Left kidney (tissue), 8 donors: ENCODE results near the gene HLCS. TPM values are rescaled to one million over a fixed set of nuclear protein-coding genes. Genes with fewer than 3 reads are reported as not detected.
A peak's percentile ranks its signal among the peaks of the same experiment; 100 is the strongest.
"Not testable (repeated sequence)": the region's sequence is repeated elsewhere in the genome, so short reads cannot be mapped to it uniquely, and the experiment has no call there.

ENCODE experiments used
- DNase-seq: peaks from one replicate; pipeline ENCODE4 v3.0.0-alpha.2; 2013
- long read RNA-seq, 8 donors: transcript quantifications; one replicate each; lab custom pipeline, GENCODE V29; 2026
- polyA plus RNA-seq: library from polyadenylated mRNA; unstranded; fragments of 120-200 nt; gene quantifications from one replicate; pipeline ENCODE4 v1.2.1, GENCODE V29; 2013; ENCODE audit not compliant: insufficient read length

HLCS gene
- polyA plus RNA-seq = 18.0 TPM
- long read RNA-seq, donor 1, partial matches to known transcripts = 0 of 1 reads
- long read RNA-seq, donor 1, other reads (novel, unspliced or antisense) = 0 of 1 reads
- long read RNA-seq, donor 2 = 0 reads
- long read RNA-seq, donor 3 = 0 reads
- long read RNA-seq, donor 4 = 0 reads
- long read RNA-seq, donor 5 = 0 reads
- long read RNA-seq, donor 6, partial matches to known transcripts = 0 of 1 reads
- long read RNA-seq, donor 6, other reads (novel, unspliced or antisense) = 0 of 1 reads
- long read RNA-seq, donor 7 = 0 reads
- long read RNA-seq, donor 8 = 0 reads

- DNase-seq = no peak
Measured at GRCh38 chr21:36966066-36966820, at the start of gene HLCS. TSS of gene HLCS (minus strand) at chr21:36966669. CDS start at chr21:36966638, 31 bp downstream.

GRCh38 chr21:37009740-37010341 lies 43.4 kb upstream of the HLCS start:
- peak; percentile 83 for DNase-seq

GRCh38 chr21:37008724-37009123 lies 42.3 kb upstream of the HLCS start:
- DNase-seq = no peak

- DNase-seq = peak; percentile 31
Measured at GRCh38 chr21:37006486-37007291, 40.2 kb upstream of the HLCS start, which contains the start of gene RIPPLY3. TSS of gene RIPPLY3 (plus strand) at chr21:37006702. CDS start at chr21:37006773, 71 bp downstream.

GRCh38 chr21:37005548-37006485 lies 39.3 kb upstream of the HLCS start:
- DNase-seq = no peak

- DNase-seq = not testable (repeated sequence)
Measured at GRCh38 chr21:37003917-37004316, 37.4 kb upstream of the HLCS start.

GRCh38 chr21:37002851-37003250 lies 36.4 kb upstream of the HLCS start:
- not testable (repeated sequence) for DNase-seq

GRCh38 chr21:37001441-37001840 lies 35.0 kb upstream of the HLCS start:
- DNase-seq = peak; percentile 26

- DNase-seq = no peak
Measured at GRCh38 chr21:37000381-37000780, 33.9 kb upstream of the HLCS start.

GRCh38 chr21:36999131-36999898 lies 32.8 kb upstream of the HLCS start:
- no peak for DNase-seq

GRCh38 chr21:36995285-36995684 lies 28.8 kb upstream of the HLCS start:
- not testable (repeated sequence) for DNase-seq

- peak; percentile 18 for DNase-seq
Measured at GRCh38 chr21:36994501-36995158, 28.2 kb upstream of the HLCS start.

GRCh38 chr21:36992671-36993070 lies 26.2 kb upstream of the HLCS start:
- DNase-seq = no peak

- no peak for DNase-seq
Measured at GRCh38 chr21:36990508-36991205, 24.2 kb upstream of the HLCS start.

GRCh38 chr21:36989699-36990507 lies 23.4 kb upstream of the HLCS start:
- DNase-seq = peak; percentile 88

GRCh38 chr21:36989199-36989698 lies 22.8 kb upstream of the HLCS start:
- DNase-seq = not testable (repeated sequence)

- no peak for DNase-seq
Measured at GRCh38 chr21:36988536-36988935, 22.1 kb upstream of the HLCS start.

GRCh38 chr21:36987845-36988244 lies 21.4 kb upstream of the HLCS start:
- no peak for DNase-seq
